HG02852 (cell line): Measurements from ENCODE around the gene SARDH.

ENCODE experiments used
- ATAC-seq: cut with Tn5 transposase; IDR thresholded peaks from one replicate; pipeline ENCODE4 v1.9.1; 2021; ENCODE audit warnings: mild to moderate bottlenecking, moderate library complexity; ENCODE audit not compliant: unreplicated experiment

SARDH gene

GRCh38 chr9:133653638-133654037 lies 84.5 kb downstream of the SARDH start:
- no peak for ATAC-seq

- no peak for ATAC-seq
Observed at GRCh38 chr9:133650026-133650425, 88.1 kb downstream of the SARDH start.

GRCh38 chr9:133649194-133649593 lies 89.0 kb downstream of the SARDH start:
- no peak for ATAC-seq

- no peak for ATAC-seq
Observed at GRCh38 chr9:133647765-133648469, 90.2 kb downstream of the SARDH start.

- ATAC-seq = no peak
Observed at GRCh38 chr9:133647148-133647547, 91.0 kb downstream of the SARDH start.

- ATAC-seq = no peak
Observed at GRCh38 chr9:133645021-133645765, 93.0 kb downstream of the SARDH start.

GRCh38 chr9:133643978-133644760 lies 94.0 kb downstream of the SARDH start:
- no peak for ATAC-seq

- ATAC-seq = no peak
Observed at GRCh38 chr9:133643362-133643755, 94.8 kb downstream of the SARDH start.

GRCh38 chr9:133642708-133643361 lies 95.3 kb downstream of the SARDH start:
- ATAC-seq = no peak

- ATAC-seq = no peak
Observed at GRCh38 chr9:133641861-133642595, 96.1 kb downstream of the SARDH start.

- ATAC-seq = no peak
Observed at GRCh38 chr9:133641396-133641655, 96.8 kb downstream of the SARDH start.

GRCh38 chr9:133640580-133641395 lies 97.4 kb downstream of the SARDH start:
- no peak for ATAC-seq

- no peak for ATAC-seq
Observed at GRCh38 chr9:133640160-133640559, 98.0 kb downstream of the SARDH start.

GRCh38 chr9:133639613-133640012 lies 98.5 kb downstream of the SARDH start:
- no peak for ATAC-seq

GRCh38 chr9:133638711-133639110 lies 99.4 kb downstream of the SARDH start:
- ATAC-seq = no peak

- ATAC-seq = no peak
Observed at GRCh38 chr9:133638076-133638475, 100.1 kb downstream of the SARDH start.

GRCh38 chr9:133637451-133638055 lies 100.6 kb downstream of the SARDH start:
- no peak for ATAC-seq

- no peak for ATAC-seq
Observed at GRCh38 chr9:133636902-133637301, 101.2 kb downstream of the SARDH start.
